ENCODE measurements around the gene PTBP1. TPM values are rescaled to one million over a fixed set of nuclear protein-coding genes. Genes with fewer than 3 reads are reported as not detected.
A peak's percentile ranks its signal among the peaks of the same experiment; 100 is the strongest.

PTBP1 gene
- total and polyA plus RNA-seq, 9 of the 15 experiments (the other 6 are each of a cell fraction or from before 2014, with no cell fraction given), result 14.0 to 759 (median 234) TPM

DNA sequence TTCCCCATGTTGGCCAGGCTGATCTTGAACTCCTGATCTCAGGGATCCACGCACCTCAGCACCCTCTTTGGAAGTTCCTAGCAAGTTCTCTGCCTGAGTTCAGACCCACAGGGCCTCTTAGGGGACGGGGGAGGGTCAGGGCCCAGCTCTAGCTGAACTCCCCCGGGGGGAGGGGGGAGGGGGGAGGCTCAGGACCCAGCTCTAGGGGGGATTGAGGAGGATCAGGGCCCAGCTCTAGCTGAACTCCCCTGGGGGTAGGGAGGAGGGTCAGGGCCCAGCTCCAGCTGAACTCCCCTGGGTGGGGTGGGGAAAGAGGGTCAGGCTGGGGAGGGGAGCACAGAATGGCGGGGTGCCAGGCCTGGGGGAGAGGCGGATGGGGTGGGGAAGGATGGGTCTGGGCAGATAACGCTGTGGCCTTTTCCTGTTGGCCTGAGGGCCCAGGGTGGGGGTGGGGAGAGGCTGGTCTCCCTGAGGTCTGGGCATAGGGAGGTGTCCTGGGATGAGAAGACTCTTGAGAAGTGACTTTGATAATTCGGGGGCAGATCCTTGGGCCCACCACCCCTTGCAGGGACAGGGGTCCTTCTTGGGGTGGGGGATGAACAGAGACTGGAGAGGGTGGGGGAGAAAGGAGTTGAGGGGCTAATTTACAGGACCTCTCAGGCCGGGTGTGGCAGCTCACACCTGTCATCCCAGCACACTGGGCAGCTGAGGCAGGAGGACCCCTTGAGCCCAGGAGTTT lies 5.5 kb upstream of the PTBP1 start (continued):
- TF ChIP-seq MAZ (CRISPR knock-in tag; conservative IDR thresholded peaks at IDR 0.05 in 1 of 2, IDR thresholded peaks at IDR 0.05 in 1 of 2) (peak in 1 of 2 experiments; percentile 74; a peak in 2 of 4 replicates), ARID2 (IDR thresholded peaks at IDR 0.05) (no peak), SREBF1 (IDR thresholded peaks at IDR 0.05; ENCODE audit: borderline replicate concordance, low read depth, low read length) (no peak), EGR1 (conservative IDR thresholded peaks at IDR 0.05) (peak; percentile 37), HNRNPK (IDR thresholded peaks at IDR 0.05; ENCODE audit: low read depth, low read length, poor library complexity, severe bottlenecking) (no peak), ZNF584 (CRISPR knock-in tag; IDR thresholded peaks at IDR 0.05; ENCODE audit: low read depth) (peak; percentile 61; the same call in 1 of the 2 replicates), MYNN (IDR thresholded peaks at IDR 0.05) (peak; percentile 85), MYNN (CRISPR knock-in tag; IDR thresholded peaks at IDR 0.05) (no peak), ZNF212 (CRISPR knock-in tag; IDR thresholded peaks at IDR 0.05) (no peak), HMGN3 (IDR thresholded peaks at IDR 0.05; ENCODE audit: borderline replicate concordance, extremely low read depth, insufficient read length, low read depth, low read length) (peak; percentile 48), ZBED1 (IDR thresholded peaks at IDR 0.05) (0 out of 2 replicates have a peak, but pooled peaks have one; percentile 63), KAT7 (CRISPR knock-in tag; IDR thresholded peaks at IDR 0.05; ENCODE audit: borderline replicate concordance) (no peak), SIX5 (IDR thresholded peaks at IDR 0.05; ENCODE audit: borderline replicate concordance in 1 of 2, insufficient read depth in 1 of 2, low read depth in 1 of 2, low read length in 2 of 2) (no peak), U2AF2 (optimal IDR thresholded peaks at IDR 0.05; ENCODE audit: low read depth, low read length) (no peak), GATA2 (CRISPR knock-in tag; IDR thresholded peaks at IDR 0.05) (peak; percentile 23; the same call in 1 of the 2 replicates), TEAD4 (IDR thresholded peaks at IDR 0.05; ENCODE audit: low read length) (peak; percentile 37), TEAD4 (CRISPR knock-in tag; IDR thresholded peaks at IDR 0.05; ENCODE audit: borderline replicate concordance) (no peak), SMARCE1 (IDR thresholded peaks at IDR 0.05) (peak; percentile 51), RBM15 (IDR thresholded peaks at IDR 0.05; ENCODE audit: insufficient read depth, low read length) (no peak), TRIM25 (IDR thresholded peaks at IDR 0.05; ENCODE audit: borderline replicate concordance) (no peak), ZNF134 (CRISPR knock-in tag; conservative IDR thresholded peaks at IDR 0.05) (no peak), VEZF1 (CRISPR knock-in tag; IDR thresholded peaks at IDR 0.05) (peak; percentile 97), POLR2H (tag; IDR thresholded peaks at IDR 0.05; ENCODE audit: low read depth) (0 out of 2 replicates have a peak, but pooled peaks have one; percentile 32), DDX20 (tag; IDR thresholded peaks at IDR 0.05; ENCODE audit: low read depth) (no peak)
- TF ChIP-seq, protein P1, sequence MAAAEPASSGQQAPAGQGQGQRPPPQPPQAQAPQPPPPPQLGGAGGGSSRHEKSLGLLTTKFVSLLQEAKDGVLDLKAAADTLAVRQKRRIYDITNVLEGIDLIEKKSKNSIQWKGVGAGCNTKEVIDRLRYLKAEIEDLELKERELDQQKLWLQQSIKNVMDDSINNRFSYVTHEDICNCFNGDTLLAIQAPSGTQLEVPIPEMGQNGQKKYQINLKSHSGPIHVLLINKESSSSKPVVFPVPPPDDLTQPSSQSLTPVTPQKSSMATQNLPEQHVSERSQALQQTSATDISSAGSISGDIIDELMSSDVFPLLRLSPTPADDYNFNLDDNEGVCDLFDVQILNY (CRISPR knock-in tag; IDR thresholded peaks at IDR 0.05), result no peak

Data from K562 (cell line).